Endothelial cell of hepatic sinusoid (primary cell): ENCODE results near the gene LMTK2.

ENCODE experiments used
- in situ Hi-C: cut with HindIII; loops from 2 replicates; pipeline ENCODE4 v1.10.0; 2017; ENCODE audit warnings: low sequenced_read_pairs

Gene LMTK2

DNA sequence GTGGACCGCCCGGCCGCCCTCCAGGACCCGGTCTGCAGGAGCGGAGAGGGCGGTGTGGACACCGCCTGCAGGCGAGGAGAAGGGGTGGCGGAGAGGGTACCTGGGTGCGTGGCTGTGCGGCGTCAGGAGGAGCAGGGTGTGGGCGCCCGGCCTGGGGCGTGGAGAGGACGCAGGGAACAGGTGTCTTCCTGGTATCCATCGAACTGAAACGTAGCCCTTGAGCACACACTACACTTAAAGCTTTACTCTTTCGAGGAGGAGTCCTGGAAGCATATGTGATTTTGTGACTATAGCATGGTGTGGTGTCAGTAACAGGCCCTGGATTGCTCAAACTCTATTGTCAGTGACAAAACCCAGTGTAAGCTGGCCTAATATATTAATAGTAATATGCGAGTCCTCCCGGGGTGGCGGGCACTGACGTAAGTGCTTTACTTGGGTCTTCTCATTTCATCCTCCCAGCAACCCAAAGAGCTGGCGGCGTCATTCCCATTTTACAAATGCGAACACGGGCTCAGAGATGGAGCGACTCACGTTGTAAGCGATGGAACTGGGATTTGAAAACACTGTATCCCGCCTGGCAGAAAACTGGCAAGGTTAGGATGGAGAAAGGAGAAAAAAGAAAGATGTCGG lies 145.9 kb downstream of the LMTK2 start:
- in situ Hi-C loops = no loop called here

DNA sequence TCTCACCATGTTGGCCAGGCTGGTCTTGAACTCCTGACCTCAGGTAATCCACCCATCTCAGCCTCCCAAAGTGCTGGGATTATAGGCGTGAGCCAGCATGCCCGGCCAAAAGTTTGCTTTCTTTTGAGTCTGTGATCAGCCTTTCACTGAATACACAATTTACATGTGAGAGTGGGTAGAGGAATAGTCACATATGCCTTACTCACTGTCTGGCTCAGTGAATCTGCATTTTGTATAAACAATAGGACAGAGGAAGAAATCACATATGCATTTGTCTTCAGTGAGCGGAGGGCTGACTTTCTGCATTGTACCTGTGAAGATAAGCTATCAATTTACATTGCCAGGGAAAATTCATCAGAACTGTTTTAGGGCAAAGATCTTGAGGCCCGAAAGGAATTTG lies 147.9 kb downstream of the LMTK2 start:
- in situ Hi-C loops = no loop called here

DNA sequence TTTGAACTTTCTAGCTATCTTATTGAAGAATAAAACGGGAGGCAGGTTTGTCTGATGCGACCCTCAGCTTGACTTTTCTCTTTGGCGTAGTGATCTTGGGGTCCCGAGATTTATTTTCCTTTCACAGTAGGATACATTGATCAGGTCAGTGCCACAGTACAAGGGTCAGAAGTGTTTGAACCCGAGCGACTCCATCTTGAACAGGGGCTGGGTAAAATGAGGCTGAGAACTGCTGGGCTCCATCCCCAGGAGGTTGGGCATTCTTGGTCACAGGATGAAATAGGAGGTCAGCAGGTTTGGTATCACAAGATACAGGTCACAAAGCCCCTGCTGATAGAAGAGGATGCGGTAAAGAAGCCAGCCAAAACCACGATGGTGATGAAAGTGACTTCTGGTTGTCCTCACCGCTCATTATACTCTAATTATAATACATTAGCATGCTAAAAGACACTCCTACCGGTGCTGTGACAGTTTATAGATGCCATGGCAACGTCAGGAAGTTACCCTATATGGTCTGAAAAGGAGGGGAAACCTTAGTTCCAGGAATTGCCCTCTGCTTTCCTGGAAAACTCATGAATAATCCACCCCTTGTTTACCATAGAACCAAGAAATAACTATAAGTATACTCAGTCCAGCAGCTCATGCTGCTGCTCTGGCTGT lies 148.4 kb downstream of the LMTK2 start:
- in situ Hi-C loops = no loop called here

DNA sequence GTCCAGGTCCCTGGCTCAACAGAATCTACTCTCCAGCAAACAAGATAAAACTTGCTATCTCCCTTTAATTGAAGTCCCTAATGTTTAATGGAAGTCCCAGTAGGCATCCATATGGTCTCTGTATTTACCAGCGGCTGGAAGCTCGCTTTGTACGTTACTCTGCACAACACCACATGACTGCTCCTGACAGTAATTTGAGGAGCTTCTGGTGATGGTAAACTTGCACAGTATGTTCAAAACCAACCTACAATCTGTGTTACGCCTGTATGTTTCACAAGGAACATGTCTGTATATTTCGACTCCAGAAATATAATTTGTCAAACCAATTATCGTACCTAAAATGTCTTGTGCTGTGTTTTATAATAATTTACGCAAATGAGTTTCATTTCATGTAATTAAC lies 149.8 kb downstream of the LMTK2 start:
- in situ Hi-C loops = no loop called here

DNA sequence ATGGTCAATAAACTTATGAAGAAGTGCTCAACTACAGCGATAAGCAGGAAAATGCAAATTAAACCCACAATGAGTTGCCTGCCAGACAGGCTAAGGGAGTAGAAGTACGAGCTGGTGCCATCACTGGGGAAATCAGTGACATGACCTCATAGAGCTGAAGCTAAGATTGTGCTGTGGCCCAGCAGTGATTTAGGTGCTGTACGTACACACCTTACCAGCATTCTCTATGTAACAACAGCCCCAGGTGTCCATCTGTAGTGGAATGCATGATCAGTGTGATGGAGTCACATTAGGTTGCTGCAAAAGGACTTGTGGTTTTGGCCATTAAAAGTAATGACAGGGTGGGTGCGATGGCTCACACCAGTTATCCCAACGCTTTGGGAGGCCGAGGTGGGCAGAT lies 151.0 kb downstream of the LMTK2 start:
- in situ Hi-C loops = no loop called here
